HepG2 (cell line): ENCODE results near the gene RPS19BP1. TPM values are rescaled to one million over a fixed set of nuclear protein-coding genes. Genes with fewer than 3 reads are reported as not detected.
A peak's percentile ranks its signal among the peaks of the same experiment; 100 is the strongest.

Experiments
- FUBP1 ChIP-seq: sonication (generic); formaldehyde crosslinking; IDR thresholded peaks from 2 replicates; pipeline ENCODE4 v1.5.1; 2020; ENCODE audit warnings: missing genetic modification reagents, mild to moderate bottlenecking, borderline replicate concordance
- HBP1 ChIP-seq: IDR thresholded peaks from 2 replicates; pipeline ENCODE4 v1.6.1; 2016; ENCODE audit warnings: low read depth, control low read depth
- KDM5B ChIP-seq: sonication (generic); formaldehyde crosslinking; IDR thresholded peaks from 2 replicates; pipeline ENCODE4 v1.4.0; 2020; ENCODE audit warnings: missing genetic modification reagents, mild to moderate bottlenecking, borderline replicate concordance
- MAZ ChIP-seq, 2 experiments: sonication (generic) in 1 of 2; formaldehyde crosslinking in 1 of 2; IDR thresholded peaks; 2 replicates each; pipeline versions ENCODE4 v1.5.0 to v1.6.1; 2012 to 2020; ENCODE audit warnings: low read depth in 2 of 2, mild to moderate bottlenecking in 2 of 2, borderline replicate concordance in 1 of 2, improper control_type of control experiment in 1 of 2, low read length in 1 of 2, missing genetic modification reagents in 1 of 2, moderate library complexity in 1 of 2
- MIXL1 ChIP-seq: IDR thresholded peaks from 2 replicates; pipeline ENCODE4 v1.6.1; 2016
- MXD3 ChIP-seq: IDR thresholded peaks from 2 replicates; pipeline ENCODE4 v1.6.1; 2016; ENCODE audit warnings: mild to moderate bottlenecking, missing biosample characterization, missing genetic modification reagents
- NR2F6 ChIP-seq, 2 experiments: IDR thresholded peaks; 2 replicates each; pipeline ENCODE4 v1.6.1; 2016; ENCODE audit warnings: antibody characterized with exemption in 1 of 2, mild to moderate bottlenecking in 1 of 2
- REST ChIP-seq, 2 experiments: IDR thresholded peaks; 2 replicates each; pipeline ENCODE4 v1.6.1; 2011 to 2012; ENCODE audit warnings: low read length in 2 of 2, borderline replicate concordance in 1 of 2, low read depth in 1 of 2, mild to moderate bottlenecking in 1 of 2, moderate library complexity in 1 of 2
- STAG1 ChIP-seq: sonication (generic); formaldehyde crosslinking; IDR thresholded peaks from 2 replicates; pipeline ENCODE4 v1.4.0; 2020; ENCODE audit warnings: missing genetic modification reagents
- YEATS4 ChIP-seq: sonication (generic); formaldehyde crosslinking; IDR thresholded peaks from 2 replicates; pipeline ENCODE4 v1.4.0; 2020; ENCODE audit warnings: missing genetic modification reagents, borderline replicate concordance
- ZC3H4 ChIP-seq: sonication (generic); formaldehyde crosslinking; IDR thresholded peaks from 2 replicates; pipeline ENCODE4 v1.4.0; 2020; ENCODE audit warnings: missing genetic modification reagents, borderline replicate concordance
- ZFP1 ChIP-seq: IDR thresholded peaks from 2 replicates; pipeline ENCODE4 v1.6.1; 2016
- ZNF609 ChIP-seq: sonication (generic); formaldehyde crosslinking; IDR thresholded peaks from 2 replicates; pipeline ENCODE4 v1.4.0; 2020; ENCODE audit warnings: mild to moderate bottlenecking, missing genetic modification reagents, borderline replicate concordance
- ZNF766 ChIP-seq: sonication (generic); formaldehyde crosslinking; IDR thresholded peaks from 2 replicates; pipeline ENCODE4 v1.5.0; 2020; ENCODE audit warnings: missing genetic modification reagents, borderline replicate concordance
- polyA plus RNA-seq, 8 experiments: library from polyadenylated mRNA; depleted of rRNA in 3 of 8; stranded (reverse) in 7 of 8; unstranded in 1 of 8; fragments of >200 nt; fragmentation: Illumina TruSeq in 4 of 8; extraction: Trizol in 4 of 8; gene quantifications; 2 replicates each; pipeline versions ENCODE4 v1.2.1 to v1.2.3, GENCODE V29; 2011 to 2016; ENCODE audit warnings: low read depth in 4 of 8, missing spikeins in 1 of 8, mixed read lengths in 1 of 8; ENCODE audit not compliant: insufficient read depth in 1 of 8
- total RNA-seq, 5 experiments: library from RNA; depleted of rRNA; stranded (reverse); fragments of >200 nt; fragmentation: Illumina TruSeq; extraction: Trizol; gene quantifications; 2 replicates each; pipeline ENCODE4 v1.2.3, GENCODE V29; 2016; ENCODE audit warnings: low read depth in 1 of 5

RPS19BP1 gene
- total and polyA plus RNA-seq, 2 of the 13 experiments (the other 11 are each of a cell fraction or from before 2014, with no cell fraction given): 44.3 to 81.3 TPM

GRCh38 chr22:39528681-39529486 lies 3.7 kb downstream of the RPS19BP1 start (continued):
- no peak for TF ChIP-seq REST (IDR thresholded peaks at IDR 0.05; ENCODE audit: borderline replicate concordance in 1 of 2, low read depth in 1 of 2, low read length in 2 of 2)
- TF ChIP-seq MIXL1: peak; percentile 53; the same call in 1 of the 2 replicates
- no peak for TF ChIP-seq ZC3H4
- peak; percentile 72; the same call in 1 of the 2 replicates for TF ChIP-seq ZNF609 (CRISPR knock-in tag)
- TF ChIP-seq FUBP1 (CRISPR knock-in tag): peak; percentile 74; the same call in 1 of the 2 replicates
- peak; percentile 32; the same call in 1 of the 2 replicates for TF ChIP-seq MAZ (IDR thresholded peaks at IDR 0.05; ENCODE audit: borderline replicate concordance, low read depth, low read length)
- TF ChIP-seq MAZ (CRISPR knock-in tag; IDR thresholded peaks at IDR 0.05; ENCODE audit: low read depth): 0 out of 2 replicates have a peak, but pooled peaks have one; percentile 24
- peak; percentile 86; the same call in 1 of the 2 replicates for TF ChIP-seq KDM5B (CRISPR knock-in tag)
- TF ChIP-seq YEATS4 (CRISPR knock-in tag): peak; percentile 74
- peak; percentile 93 for TF ChIP-seq HBP1
- peak; percentile 44; the same call in 1 of the 2 replicates for TF ChIP-seq MXD3 (CRISPR knock-in tag)
- no peak; the same call in 1 of the 2 replicates for TF ChIP-seq NR2F6 (IDR thresholded peaks at IDR 0.05)
- peak; percentile 61; the same call in 1 of the 2 replicates for TF ChIP-seq NR2F6 (CRISPR knock-in tag; IDR thresholded peaks at IDR 0.05)
- TF ChIP-seq STAG1 (CRISPR knock-in tag): peak; percentile 95
- TF ChIP-seq ZFP1 (CRISPR knock-in tag): 0 out of 2 replicates have a peak, but pooled peaks have one; percentile 46
- peak; percentile 75; the same call in 1 of the 2 replicates for TF ChIP-seq ZNF766 (CRISPR knock-in tag)
